Endodermal cell (in vitro differentiated cells): ENCODE measurements around the gene C17orf75. TPM values are rescaled to one million over a fixed set of nuclear protein-coding genes. Genes with fewer than 3 reads are reported as not detected.
"Not testable (repeated sequence)": the region's sequence is repeated elsewhere in the genome, so short reads cannot be mapped to it uniquely, and the experiment has no call there.

Source experiments
- DNase-seq: peaks from one replicate; pipeline ENCODE4 v3.0.0-alpha.2; 2017
- H3K27ac ChIP-seq: 2 replicates; pipeline ENCODE4 v1.5.1; 2013; ENCODE audit warnings: mild to moderate bottlenecking, low read depth, low read length, moderate library complexity
- H3K27me3 ChIP-seq: 2 replicates; pipeline ENCODE4 v1.6.1; 2013; ENCODE audit warnings: mild to moderate bottlenecking, low read length, moderate library complexity; ENCODE audit not compliant: insufficient read depth, control insufficient read depth, poor library complexity, severe bottlenecking
- H3K36me3 ChIP-seq: 2 replicates; pipeline ENCODE4 v1.7.0; 2013; ENCODE audit warnings: mild to moderate bottlenecking, low read length, moderate library complexity; ENCODE audit not compliant: control insufficient read depth, insufficient read depth
- H3K4me1 ChIP-seq: one replicate; pipeline ENCODE4 v1.7.0; 2013; ENCODE audit warnings: low read length; ENCODE audit not compliant: control insufficient read depth, insufficient read depth
- H3K4me3 ChIP-seq: 2 replicates; pipeline ENCODE4 v1.5.1; 2013; ENCODE audit warnings: mild to moderate bottlenecking, low read length, moderate library complexity
- H3K9ac ChIP-seq: 2 replicates; pipeline ENCODE4 v1.6.1; 2013; ENCODE audit warnings: mild to moderate bottlenecking, low read length, moderate library complexity; ENCODE audit not compliant: poor library complexity, severe bottlenecking; ENCODE audit errors: extremely low read depth
- H3K9me3 ChIP-seq: 2 replicates; pipeline ENCODE4 v1.6.1; 2013; ENCODE audit warnings: mild to moderate bottlenecking, low read length, moderate library complexity; ENCODE audit not compliant: control insufficient read depth
- H3K27ac Mint-ChIP-seq: 2 replicates; pipeline ENCODE4 v1.8.0; 2020; ENCODE audit warnings: mixed read lengths
- H3K27me3 Mint-ChIP-seq: 2 replicates; pipeline ENCODE4 v1.8.0; 2021; ENCODE audit warnings: mild to moderate bottlenecking, mixed read lengths; ENCODE audit not compliant: insufficient read depth
- H3K36me3 Mint-ChIP-seq: 2 replicates; pipeline ENCODE4 v1.8.0; 2020; ENCODE audit warnings: low read depth, mixed read lengths
- H3K4me1 Mint-ChIP-seq: 2 replicates; pipeline ENCODE4 v1.8.0; 2020; ENCODE audit warnings: mixed read lengths
- H3K4me3 Mint-ChIP-seq: 2 replicates; pipeline ENCODE4 v1.8.0; 2020; ENCODE audit warnings: mild to moderate bottlenecking, moderate library complexity, mixed read lengths
- H3K9me3 Mint-ChIP-seq: 2 replicates; pipeline ENCODE4 v1.8.0; 2020; ENCODE audit warnings: mild to moderate bottlenecking, mixed read lengths
- CTCF ChIP-seq: fragments of 200-600 bp; sonication (generic); conservative IDR thresholded peaks from 2 replicates; pipeline ENCODE4 v1.5.0; 2021; ENCODE audit warnings: antibody characterized with exemption, mild to moderate bottlenecking
- WGBS, 2 experiments: methylation state at CpG; one replicate each; pipeline versions ENCODE4 v1.1.5 to v1.1.7; 2013; ENCODE audit warnings: missing lambda C conversion rate in 2 of 2, mixed read lengths in 1 of 2; ENCODE audit not compliant: insufficient coverage in 1 of 2, insufficient read length in 1 of 2; 5-methylcytosine and 5-hydroxymethylcytosine counted together
- long read RNA-seq, 4 experiments: library from polyadenylated mRNA in 2 of 4; library from RNA in 1 of 4; library from capped mRNA in 1 of 4; stranded (forward) in 3 of 4; unstranded in 1 of 4; transcript quantifications; one replicate each; pipeline ENCODE4 v2.0.0, GENCODE V29; 2020 to 2021; ENCODE audit warnings: inconsistent platforms in 1 of 4
- polyA plus RNA-seq, 2 experiments: library from polyadenylated mRNA; stranded (reverse); fragments of 50-300 nt; gene quantifications; one replicate each; pipeline ENCODE4 v1.2.3, GENCODE V29; 2013
- total RNA-seq, 2 donors: library from RNA; stranded (reverse); fragmentation: NEBNext Ultra II Directional in 1 of 2; extraction: Animal tissue kit (Norgen Biotek cat#: 25700) in 1 of 2; gene quantifications; 2 replicates in 1 of 2; 3 replicates in 1 of 2; pipeline ENCODE4 v1.2.1, GENCODE V29; 2021

The C17orf75 gene
- 10 to 100 TPM; 33.7 to 52.2 TPM for total RNA-seq
- polyA plus RNA-seq (2013, experiment 1 of 2), result 55.9 TPM
- polyA plus RNA-seq (2013, experiment 2 of 2), result 43.6 TPM
- long read RNA-seq, experiment 1, transcript C17orf75-202 (10 exons, 1,642 nt), result major isoform, 8 of 25 reads
- long read RNA-seq, experiment 1, partial matches to known transcripts, result 4 of 25 reads
- long read RNA-seq, experiment 1, other reads (novel, unspliced or antisense), result 13 of 25 reads
- long read RNA-seq, experiment 2, transcript C17orf75-202 (10 exons, 1,642 nt), result major isoform, 70 of 86 reads
- long read RNA-seq, experiment 2, partial matches to known transcripts, result 3 of 86 reads
- long read RNA-seq, experiment 2, other reads (novel, unspliced or antisense), result 13 of 86 reads
- long read RNA-seq, experiment 3, transcript C17orf75-202 (10 exons, 1,642 nt), result major isoform, 124 of 158 reads
- long read RNA-seq, experiment 3, partial matches to known transcripts, result 3 of 158 reads
- long read RNA-seq, experiment 3, other reads (novel, unspliced or antisense), result 31 of 158 reads
- long read RNA-seq, experiment 4, transcript C17orf75-202 (10 exons, 1,642 nt), result major isoform, 154 of 178 reads
- long read RNA-seq, experiment 4, partial matches to known transcripts, result 2 of 178 reads
- long read RNA-seq, experiment 4, other reads (novel, unspliced or antisense), result 22 of 178 reads

- peaks cover 11% of the 10 kb centered on the region for H3K36me3 ChIP-seq
- peak within 1 kb of the TSS; percentile 87 for H3K27ac Mint-ChIP-seq
- H3K4me3 Mint-ChIP-seq, result peak within 1 kb of the TSS; percentile 81
- H3K4me3 ChIP-seq, result peak within 1 kb of the TSS; percentile 81
- peak; percentile 96 for DNase-seq
- no peaks in the 10 kb centered on the region for H3K9me3 Mint-ChIP-seq
- WGBS, 2 experiments, result 10 to 31% methylated on average over 14 to 47 of the region's 47 CpGs
- no peaks in the 10 kb centered on the region for H3K27me3 ChIP-seq
- no peak for TF ChIP-seq CTCF
- peak within 1 kb of the TSS; percentile 76 for H3K27ac ChIP-seq
- peaks cover 8% of the 10 kb centered on the region for H3K4me1 Mint-ChIP-seq
- no peaks in the 10 kb centered on the region for H3K4me1 ChIP-seq
- H3K9ac ChIP-seq, result peak within 1 kb of the TSS; percentile 62
- H3K9me3 ChIP-seq, result no peaks in the 10 kb centered on the region
- H3K36me3 Mint-ChIP-seq, result peaks cover 21% of the 10 kb centered on the region
- no peaks in the 10 kb centered on the region for H3K27me3 Mint-ChIP-seq
These were observed at the start of gene C17orf75 for GRCh38 chr17:32341857-32342602. TSS of gene C17orf75 (minus strand) at chr17:32342173. CDS start at chr17:32342139, 34 bp downstream.

- 97% methylated on average over 5 to 6 of the region's 6 CpGs for WGBS, 2 experiments
- Histone ChIP-seq H3K27ac (no peak overlapping the region), H3K4me3 (no peak overlapping the region), H3K36me3 (peaks cover 24% of the 10 kb centered on the region), H3K27me3 (no peaks in the 10 kb centered on the region), H3K4me1 (no peaks in the 10 kb centered on the region), H3K9ac (no peak overlapping the region), H3K9me3 (no peaks in the 10 kb centered on the region)
- TF ChIP-seq CTCF, result no peak
- Mint-ChIP-seq H3K4me3 (no peak overlapping the region), H3K4me1 (peaks cover 4% of the 10 kb centered on the region), H3K36me3 (peaks cover 9% of the 10 kb centered on the region), H3K9me3 (peaks cover 4% of the 10 kb centered on the region), H3K27ac (no peak overlapping the region), H3K27me3 (no peaks in the 10 kb centered on the region)
- DNase-seq, result no peak
These were observed 46.9 kb upstream of the C17orf75 start for GRCh38 chr17:32388613-32389459.

GRCh38 chr17:32388128-32388527, 46.2 kb upstream of the C17orf75 start:
- H3K4me3 Mint-ChIP-seq, H3K4me1 ChIP-seq, H3K9ac ChIP-seq, H3K9me3 Mint-ChIP-seq, H3K27ac ChIP-seq, H3K27me3 ChIP-seq, H3K27ac Mint-ChIP-seq, DNase-seq, H3K27me3 Mint-ChIP-seq, H3K4me1 Mint-ChIP-seq, H3K36me3 Mint-ChIP-seq, H3K9me3 ChIP-seq, H3K4me3 ChIP-seq: not testable (repeated sequence)
- WGBS, 2 experiments, result 96% methylated on average over 5 to 13 of the region's 14 CpGs
- H3K36me3 ChIP-seq, result peaks cover 31% of the 10 kb centered on the region
